ENCODE results near the gene CYP46A1. TPM values are rescaled to one million over a fixed set of nuclear protein-coding genes. Genes with fewer than 3 reads are reported as not detected.

CYP46A1 gene
- total and polyA plus RNA-seq, 2 donors (not counting 1 experiment from before 2014, with no cell fraction given) = 0.27 to 0.28 TPM

DNA sequence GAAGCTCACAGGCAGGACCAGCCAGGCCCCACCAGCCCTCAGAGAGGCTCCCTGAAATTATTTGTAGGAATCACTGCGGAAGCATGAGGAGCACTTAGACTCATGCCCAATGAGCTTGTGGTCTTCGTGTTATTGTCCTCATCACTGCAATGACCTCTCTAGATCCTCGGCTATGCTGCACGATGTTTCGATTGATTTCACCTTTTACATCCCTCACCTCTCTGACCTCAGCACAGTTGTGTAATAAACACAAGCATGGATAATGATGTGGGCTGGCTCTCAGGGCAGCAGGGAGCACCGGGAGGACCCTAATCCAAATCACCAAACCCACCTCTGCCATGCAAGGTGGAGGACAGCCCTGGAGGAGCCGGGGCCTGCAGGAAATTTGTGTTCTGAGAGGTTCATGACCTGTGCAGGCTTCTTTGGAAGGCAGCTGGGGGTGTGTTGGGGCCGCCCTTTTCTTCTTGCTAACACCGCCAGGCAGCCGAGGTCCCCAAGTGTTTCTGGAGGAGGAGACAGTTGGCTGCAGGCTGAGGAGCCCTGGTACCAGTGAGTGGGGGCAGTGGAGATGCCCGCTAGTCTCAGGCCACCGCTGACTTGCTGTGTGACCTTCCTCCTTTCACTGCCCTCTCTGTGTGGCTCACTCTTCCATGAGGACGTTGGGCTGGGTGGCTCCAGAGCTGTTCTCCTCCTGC, 79.6 kb downstream of the CYP46A1 start:
- Mint-ChIP-seq H3K9me3 (ENCODE audit: insufficient read depth) (no peaks in the 10 kb centered on the region), H3K27ac (no peak overlapping the region), H3K27me3 (peaks cover 9% of the 10 kb centered on the region), H3K4me1 (no peaks in the 10 kb centered on the region), H3K4me3 (no peak overlapping the region)
- no peaks in the 10 kb centered on the region for H3K79me2 ChIP-seq (ENCODE audit: control insufficient read depth, insufficient read depth, low read length)
- H3K36me3 ChIP-seq (replicated peaks in 1 of 2; ENCODE audit: control extremely low read depth in 1 of 2, control insufficient read depth in 1 of 2, extremely low read depth in 1 of 2, insufficient read depth in 2 of 2, low read length in 1 of 2) = no peaks in the 10 kb centered on the region
- no peak overlapping the region for H3K4me3 ChIP-seq (ENCODE audit: control extremely low read depth in 1 of 5, extremely low read depth in 1 of 5, insufficient read depth in 1 of 5, low read depth in 2 of 5, low read length in 4 of 5)
- no peaks in the 10 kb centered on the region for H3K4me1 ChIP-seq (ENCODE audit: control insufficient read depth in 2 of 2, insufficient read depth in 2 of 2, low read length in 2 of 2)
- no peaks in the 10 kb centered on the region for H4K20me1 ChIP-seq (ENCODE audit: control insufficient read depth, insufficient read depth, low read length, poor library complexity, severe bottlenecking)
- ChIA-PET POLR2A (no interaction called here), CTCF (no interaction called here)
- 79% methylated on average over 7 of the region's 13 CpGs for WGBS (ENCODE audit: insufficient coverage)
- H3K27me3 ChIP-seq (replicated peaks in 1 of 4; ENCODE audit: control extremely low read depth in 1 of 4, control insufficient read depth in 3 of 4, insufficient read depth in 4 of 4, low read length in 3 of 4) = peaks cover 0 to 3% (median 0%) of the 10 kb centered on the region in 4 experiments
- no peak overlapping the region for H3K9ac ChIP-seq (ENCODE audit: low read length)
- no peak overlapping the region for H2AFZ ChIP-seq (ENCODE audit: insufficient read depth, low read depth, low read length, poor library complexity, severe bottlenecking)
- peaks cover 0 to 5% (median 0%) of the 10 kb centered on the region in 3 donors for H3K9me3 ChIP-seq (ENCODE audit: control extremely low read depth in 1 of 3, control insufficient read depth in 2 of 3, insufficient read depth in 1 of 3, low read length in 2 of 3)
- no peak overlapping the region for H3K4me2 ChIP-seq (replicated peaks; ENCODE audit: low read depth, low read length, poor library complexity, severe bottlenecking)
- no peak for ATAC-seq (ENCODE audit: low read depth)
- no peak overlapping the region for H3K27ac ChIP-seq (ENCODE audit: low read length in 2 of 2)
- TF ChIP-seq EZH2 (IDR thresholded peaks at IDR 0.05; ENCODE audit: borderline replicate concordance, insufficient read depth, low read depth, low read length, poor library complexity, severe bottlenecking) = no peak
- TF ChIP-seq, protein P1, sequence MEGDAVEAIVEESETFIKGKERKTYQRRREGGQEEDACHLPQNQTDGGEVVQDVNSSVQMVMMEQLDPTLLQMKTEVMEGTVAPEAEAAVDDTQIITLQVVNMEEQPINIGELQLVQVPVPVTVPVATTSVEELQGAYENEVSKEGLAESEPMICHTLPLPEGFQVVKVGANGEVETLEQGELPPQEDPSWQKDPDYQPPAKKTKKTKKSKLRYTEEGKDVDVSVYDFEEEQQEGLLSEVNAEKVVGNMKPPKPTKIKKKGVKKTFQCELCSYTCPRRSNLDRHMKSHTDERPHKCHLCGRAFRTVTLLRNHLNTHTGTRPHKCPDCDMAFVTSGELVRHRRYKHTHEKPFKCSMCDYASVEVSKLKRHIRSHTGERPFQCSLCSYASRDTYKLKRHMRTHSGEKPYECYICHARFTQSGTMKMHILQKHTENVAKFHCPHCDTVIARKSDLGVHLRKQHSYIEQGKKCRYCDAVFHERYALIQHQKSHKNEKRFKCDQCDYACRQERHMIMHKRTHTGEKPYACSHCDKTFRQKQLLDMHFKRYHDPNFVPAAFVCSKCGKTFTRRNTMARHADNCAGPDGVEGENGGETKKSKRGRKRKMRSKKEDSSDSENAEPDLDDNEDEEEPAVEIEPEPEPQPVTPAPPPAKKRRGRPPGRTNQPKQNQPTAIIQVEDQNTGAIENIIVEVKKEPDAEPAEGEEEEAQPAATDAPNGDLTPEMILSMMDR (IDR thresholded peaks at IDR 0.05) = no peak
- DNase-seq = no peak
- intact Hi-C loops (cut with micrococcal nuclease) = no loop called here

DNA sequence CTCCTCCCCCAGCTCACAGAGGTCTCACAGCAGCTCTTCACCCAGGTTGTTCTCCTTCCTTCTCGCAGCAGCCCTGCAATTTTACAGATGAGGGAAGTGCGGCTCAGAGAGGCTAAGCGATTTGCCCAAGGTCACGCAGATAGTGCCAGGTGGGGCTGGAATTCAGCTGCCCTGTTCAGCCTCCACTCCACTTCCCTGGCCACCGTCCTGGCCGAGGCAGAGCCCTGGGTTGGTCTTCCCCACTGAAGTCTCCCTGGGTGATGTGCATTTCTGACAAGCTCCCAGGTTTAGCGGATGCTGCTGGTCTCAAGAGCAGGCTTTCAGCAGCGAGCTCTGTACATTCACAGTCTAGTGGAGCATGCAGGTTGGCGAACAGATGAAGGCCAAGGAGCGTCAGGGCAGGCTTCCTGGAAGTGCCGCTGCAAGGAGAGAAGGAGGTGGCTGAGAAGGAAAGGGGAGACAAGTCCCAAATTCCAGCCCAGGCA, 80.2 kb downstream of the CYP46A1 start:
- ChIA-PET CTCF (no interaction called here), POLR2A (no interaction called here)
- ATAC-seq (ENCODE audit: low read depth) (no peak), DNase-seq (no peak)
- Histone ChIP-seq H3K9ac (ENCODE audit: low read length) (no peak overlapping the region), H2AFZ (ENCODE audit: insufficient read depth, low read depth, low read length, poor library complexity, severe bottlenecking) (no peak overlapping the region), H3K36me3 (replicated peaks in 1 of 2; ENCODE audit: control extremely low read depth in 1 of 2, control insufficient read depth in 1 of 2, extremely low read depth in 1 of 2, insufficient read depth in 2 of 2, low read length in 1 of 2) (no peaks in the 10 kb centered on the region), H3K4me3 (ENCODE audit: control extremely low read depth in 1 of 5, extremely low read depth in 1 of 5, insufficient read depth in 1 of 5, low read depth in 2 of 5, low read length in 4 of 5) (no peak overlapping the region), H3K4me1 (ENCODE audit: control insufficient read depth in 2 of 2, insufficient read depth in 2 of 2, low read length in 2 of 2) (no peaks in the 10 kb centered on the region), H3K9me3 (ENCODE audit: control extremely low read depth in 1 of 3, control insufficient read depth in 2 of 3, insufficient read depth in 1 of 3, low read length in 2 of 3) (peaks cover 0 to 5% (median 0%) of the 10 kb centered on the region in 3 donors), H3K27ac (ENCODE audit: low read length in 2 of 2) (no peak overlapping the region), H4K20me1 (ENCODE audit: control insufficient read depth, insufficient read depth, low read length, poor library complexity, severe bottlenecking) (no peaks in the 10 kb centered on the region), H3K79me2 (ENCODE audit: control insufficient read depth, insufficient read depth, low read length) (no peaks in the 10 kb centered on the region), H3K27me3 (replicated peaks in 1 of 4; ENCODE audit: control extremely low read depth in 1 of 4, control insufficient read depth in 3 of 4, insufficient read depth in 4 of 4, low read length in 3 of 4) (no peaks in the 10 kb centered on the region), H3K4me2 (replicated peaks; ENCODE audit: low read depth, low read length, poor library complexity, severe bottlenecking) (no peak overlapping the region)
- no peak overlapping the region for H3K4me3 Mint-ChIP-seq
- no peaks in the 10 kb centered on the region for H3K9me3 Mint-ChIP-seq (ENCODE audit: insufficient read depth)
- H3K27me3 Mint-ChIP-seq = peaks cover 9% of the 10 kb centered on the region
- no peaks in the 10 kb centered on the region for H3K4me1 Mint-ChIP-seq
- intact Hi-C loops (cut with micrococcal nuclease) = no loop called here
- 89% methylated on average over 11 of the region's 11 CpGs for WGBS (ENCODE audit: insufficient coverage)
- TF ChIP-seq, protein P1 (IDR thresholded peaks at IDR 0.05) = no peak
- TF ChIP-seq EZH2 (IDR thresholded peaks at IDR 0.05; ENCODE audit: borderline replicate concordance, insufficient read depth, low read depth, low read length, poor library complexity, severe bottlenecking) = no peak
- H3K27ac Mint-ChIP-seq = no peak overlapping the region

Measured in B cell (primary cell).